GM12801 (cell line): Measurements from ENCODE around the gene CCR3.

ENCODE experiments used
- TF ChIP-seq, protein P1 (sequence below): IDR thresholded peaks from one replicate; pipeline ENCODE4 v1.5.1; 2011; ENCODE audit warnings: control low read depth; ENCODE audit not compliant: insufficient read length; ENCODE audit errors: extremely low read depth

The CCR3 gene

DNA sequence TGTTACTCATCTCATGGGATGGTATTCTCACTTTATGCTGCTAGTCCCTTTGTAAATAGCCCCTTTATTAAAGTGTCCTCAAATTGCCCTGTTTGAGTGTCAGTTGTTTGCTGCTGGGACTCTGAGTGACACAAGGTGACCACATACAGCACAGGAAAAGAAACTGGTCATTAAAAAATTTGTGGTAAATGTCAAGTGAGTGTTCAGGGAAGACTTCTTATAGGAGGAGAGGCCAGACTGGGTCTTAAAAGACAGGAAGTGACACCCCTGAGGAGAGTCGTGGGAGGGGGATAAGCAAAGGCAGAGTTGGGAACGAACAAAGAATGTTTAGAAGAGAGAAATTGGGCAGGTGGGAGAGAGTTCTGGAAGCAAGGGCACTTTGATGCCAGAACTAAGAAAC is 35.2 kb downstream of the CCR3 start:
- TF ChIP-seq, protein P1, sequence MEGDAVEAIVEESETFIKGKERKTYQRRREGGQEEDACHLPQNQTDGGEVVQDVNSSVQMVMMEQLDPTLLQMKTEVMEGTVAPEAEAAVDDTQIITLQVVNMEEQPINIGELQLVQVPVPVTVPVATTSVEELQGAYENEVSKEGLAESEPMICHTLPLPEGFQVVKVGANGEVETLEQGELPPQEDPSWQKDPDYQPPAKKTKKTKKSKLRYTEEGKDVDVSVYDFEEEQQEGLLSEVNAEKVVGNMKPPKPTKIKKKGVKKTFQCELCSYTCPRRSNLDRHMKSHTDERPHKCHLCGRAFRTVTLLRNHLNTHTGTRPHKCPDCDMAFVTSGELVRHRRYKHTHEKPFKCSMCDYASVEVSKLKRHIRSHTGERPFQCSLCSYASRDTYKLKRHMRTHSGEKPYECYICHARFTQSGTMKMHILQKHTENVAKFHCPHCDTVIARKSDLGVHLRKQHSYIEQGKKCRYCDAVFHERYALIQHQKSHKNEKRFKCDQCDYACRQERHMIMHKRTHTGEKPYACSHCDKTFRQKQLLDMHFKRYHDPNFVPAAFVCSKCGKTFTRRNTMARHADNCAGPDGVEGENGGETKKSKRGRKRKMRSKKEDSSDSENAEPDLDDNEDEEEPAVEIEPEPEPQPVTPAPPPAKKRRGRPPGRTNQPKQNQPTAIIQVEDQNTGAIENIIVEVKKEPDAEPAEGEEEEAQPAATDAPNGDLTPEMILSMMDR = no peak

DNA sequence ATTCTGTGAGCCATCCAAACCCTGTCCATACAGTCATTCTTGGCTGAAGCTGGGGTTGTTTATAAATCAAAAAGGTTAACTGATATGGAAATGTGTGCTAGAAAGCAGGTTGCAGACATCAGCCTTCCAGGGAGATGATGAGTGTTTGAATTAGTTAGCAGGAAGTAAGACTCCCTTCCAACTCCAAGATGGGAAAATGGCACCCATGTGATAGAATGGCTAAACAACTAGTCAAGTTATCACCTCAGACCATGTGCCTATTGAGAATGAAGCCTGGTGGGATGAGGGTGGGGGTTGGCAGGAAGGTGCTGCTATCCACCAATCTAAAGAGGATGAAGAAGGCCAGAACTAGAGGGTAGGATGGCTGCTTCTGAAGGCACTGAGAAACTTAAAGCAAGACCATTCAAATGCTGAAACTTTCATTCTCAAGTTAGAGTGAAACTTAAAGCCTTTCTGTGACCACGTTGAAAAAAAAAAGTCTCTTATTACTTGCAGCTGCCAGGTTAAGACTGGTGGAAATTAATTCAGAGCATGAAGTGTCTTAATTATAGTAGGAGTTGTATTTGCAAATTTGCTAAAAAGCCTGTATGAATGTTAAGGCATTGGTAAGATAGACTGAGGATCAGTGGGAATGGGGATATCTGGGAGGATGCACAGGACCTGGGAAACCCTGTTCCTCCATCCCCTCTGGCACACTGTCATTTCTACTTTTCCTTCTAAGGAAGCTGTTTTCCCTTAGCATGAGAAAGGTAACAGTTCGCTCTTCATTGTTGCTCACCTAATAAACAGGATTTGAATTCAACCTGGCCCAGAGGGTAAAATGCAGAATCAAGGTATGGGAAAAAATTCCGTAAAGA is 36.8 kb downstream of the CCR3 start:
- TF ChIP-seq, protein P1 = no peak

DNA sequence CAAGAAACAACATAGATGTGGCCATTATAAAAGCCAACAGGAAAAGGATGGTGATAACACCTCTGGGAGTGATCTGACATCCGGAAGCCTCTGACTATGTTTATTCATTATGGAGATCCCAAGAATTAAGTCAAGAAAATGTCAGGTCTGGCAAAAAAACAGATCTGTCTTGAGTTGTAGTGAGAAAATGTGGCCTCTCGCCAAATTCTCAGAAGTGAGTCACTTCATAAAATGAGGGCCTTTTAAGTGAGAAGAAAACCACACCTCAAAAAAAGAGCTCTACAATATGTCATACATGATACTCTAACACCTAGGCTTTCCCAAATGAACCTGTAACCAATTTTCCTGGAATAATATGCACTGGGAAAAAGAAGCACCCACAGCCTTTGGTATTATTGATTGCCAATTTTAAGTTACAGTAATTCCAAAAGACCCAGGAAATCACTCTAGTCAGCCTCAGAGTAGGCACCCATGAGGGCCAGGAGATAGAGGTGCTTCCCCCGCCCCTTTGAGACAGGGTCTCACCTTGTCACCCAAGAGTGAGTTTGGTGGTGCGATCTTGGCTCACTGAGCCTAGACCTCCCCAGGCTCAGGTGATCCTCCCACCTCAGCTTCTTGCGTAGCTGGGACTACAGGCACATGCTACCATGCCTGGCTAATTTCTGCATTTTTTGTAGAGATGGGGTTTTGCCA is 38.0 kb downstream of the CCR3 start:
- TF ChIP-seq, protein P1 = no peak

DNA sequence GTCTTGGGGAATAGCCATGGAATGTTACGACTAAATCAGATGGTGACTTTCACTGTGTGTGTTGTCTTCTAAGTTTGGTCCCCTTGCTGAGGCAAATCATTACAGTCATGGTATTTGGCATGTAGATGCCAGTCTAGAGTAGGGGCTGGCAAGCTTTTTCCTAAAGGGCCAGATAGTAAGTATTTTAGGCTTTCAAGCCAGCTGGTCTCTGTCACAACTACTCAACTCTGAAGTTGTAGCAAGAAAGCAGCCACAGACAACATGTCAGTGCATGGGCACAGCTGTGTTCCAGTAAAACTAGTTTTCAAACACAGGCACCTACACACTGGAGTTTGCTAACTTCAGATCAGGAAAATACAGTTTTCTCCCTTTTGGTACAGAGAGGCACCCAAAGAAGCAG is 39.3 kb downstream of the CCR3 start:
- TF ChIP-seq, protein P1 = no peak

DNA sequence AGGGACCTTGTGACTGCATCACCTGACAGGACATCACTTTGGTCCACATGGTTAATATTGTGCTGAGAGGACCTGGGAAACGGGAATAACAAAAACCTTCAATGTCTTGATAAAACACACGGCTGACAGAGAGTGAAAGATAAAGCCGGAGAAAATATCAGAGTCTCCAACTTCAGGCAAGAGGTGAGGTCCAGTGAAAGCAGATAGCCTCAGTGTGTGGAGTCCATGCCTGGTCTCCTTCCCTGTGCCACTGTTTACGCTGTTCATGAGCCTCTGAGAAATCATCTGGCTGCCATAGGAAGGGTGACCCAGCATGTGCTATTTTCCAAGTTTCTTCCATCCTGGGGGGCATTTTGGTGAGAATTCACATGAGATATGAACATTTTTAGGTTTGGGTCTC is 39.8 kb downstream of the CCR3 start:
- TF ChIP-seq, protein P1 = no peak

DNA sequence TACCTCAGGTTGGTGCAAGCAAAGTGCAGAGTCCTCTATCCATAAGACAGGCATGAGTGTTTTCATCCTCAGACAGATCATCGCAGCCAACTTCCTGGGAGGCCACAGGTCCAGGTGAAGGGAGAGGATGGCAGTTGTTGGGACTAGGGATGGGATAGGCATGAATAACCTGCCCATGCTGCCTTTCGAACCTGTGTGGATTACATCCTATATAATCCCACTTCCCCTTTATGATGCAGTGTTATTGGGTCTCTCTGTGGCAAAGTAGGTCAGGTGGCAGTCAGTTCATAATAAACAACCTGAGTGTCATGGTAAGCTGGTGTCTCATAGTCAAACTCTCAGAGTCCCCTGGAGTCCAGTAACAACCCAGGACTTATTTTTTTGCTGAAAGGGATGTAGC is 40.4 kb downstream of the CCR3 start:
- TF ChIP-seq, protein P1 = no peak

DNA sequence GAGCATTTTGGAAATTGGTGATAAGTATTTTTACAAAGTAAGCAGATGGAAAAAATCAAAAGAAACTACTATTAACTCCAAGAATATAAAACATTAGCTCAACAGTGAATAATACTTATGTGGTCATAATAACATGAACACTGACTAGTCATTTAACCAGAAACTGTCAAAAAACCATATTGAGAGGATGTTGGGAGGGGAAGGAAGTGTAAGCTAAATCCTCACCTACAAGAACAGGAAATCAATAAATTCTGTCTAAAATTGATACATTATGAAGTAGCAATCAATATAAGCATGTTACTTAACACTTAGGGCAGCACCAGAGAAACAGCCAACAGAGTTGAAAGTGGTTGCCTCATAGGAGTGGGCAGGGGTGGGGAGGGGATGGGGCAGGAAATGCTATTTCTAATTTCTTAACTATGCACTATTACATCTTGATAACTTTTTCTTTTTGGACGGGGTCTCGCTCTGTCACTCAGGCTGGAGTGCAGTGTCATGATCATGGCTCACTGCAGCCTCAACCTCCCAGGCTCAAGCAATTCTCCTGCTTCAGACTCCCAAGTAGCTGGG is 41.7 kb downstream of the CCR3 start:
- TF ChIP-seq, protein P1 = no peak
